Activated T-cell treated with anti-CD3 and anti-CD28 coated beads, Interleukin-2, amount 50 U/mL, for 24 hours (primary cell): Measurements from ENCODE around the gene SOAT2.

Experiments used
- DNase-seq: peaks from one replicate; pipeline ENCODE4 v3.0.0-alpha.2; 2020
- H3K27ac Mint-ChIP-seq: 2 replicates; pipeline ENCODE4 v1.8.0; 2020; ENCODE audit warnings: mild to moderate bottlenecking, mixed read lengths
- H3K27me3 Mint-ChIP-seq: 2 replicates; pipeline ENCODE4 v1.8.0; 2020; ENCODE audit warnings: mixed read lengths
- H3K36me3 Mint-ChIP-seq: 2 replicates; pipeline ENCODE4 v1.8.0; 2020; ENCODE audit warnings: low read depth, mixed read lengths
- H3K4me1 Mint-ChIP-seq: 2 replicates; pipeline ENCODE4 v1.8.0; 2020; ENCODE audit warnings: low read depth, mixed read lengths
- H3K4me3 Mint-ChIP-seq: 2 replicates; pipeline ENCODE4 v1.8.0; 2020; ENCODE audit warnings: mild to moderate bottlenecking, moderate library complexity, mixed read lengths
- H3K9me3 Mint-ChIP-seq: 2 replicates; pipeline ENCODE4 v1.8.0; 2020; ENCODE audit warnings: mixed read lengths

SOAT2 gene

GRCh38 chr12:53102883-53103807, at the start of gene SOAT2:
Gene SOAT2 (plus strand): TSS chr12:53103486. CDS start chr12:53103578, 92 bp downstream.
- peak; percentile 61 for DNase-seq
- no peaks in the 10 kb centered on the region for H3K9me3 Mint-ChIP-seq
- no peaks in the 10 kb centered on the region for H3K36me3 Mint-ChIP-seq
- H3K27me3 Mint-ChIP-seq, result no peaks in the 10 kb centered on the region
- peaks cover 38% of the 10 kb centered on the region for H3K4me1 Mint-ChIP-seq
- H3K4me3 Mint-ChIP-seq, result peak within 1 kb of the TSS; percentile 35
- H3K27ac Mint-ChIP-seq, result peak within 1 kb of the TSS; percentile 83

- Mint-ChIP-seq H3K27ac (peak overlapping the region; percentile 97), H3K4me3 (peak overlapping the region; percentile 93), H3K4me1 (peaks cover 14% of the 10 kb centered on the region), H3K9me3 (no peaks in the 10 kb centered on the region), H3K27me3 (no peaks in the 10 kb centered on the region), H3K36me3 (peaks cover 3% of the 10 kb centered on the region)
- peak; percentile 95 for DNase-seq
These were observed 49.0 kb upstream of the SOAT2 start for GRCh38 chr12:53054112-53054878.

GRCh38 chr12:53055471-53056266, 47.6 kb upstream of the SOAT2 start:
- Mint-ChIP-seq H3K36me3 (peaks cover 3% of the 10 kb centered on the region), H3K4me3 (no peak overlapping the region), H3K27me3 (no peaks in the 10 kb centered on the region), H3K4me1 (peaks cover 11% of the 10 kb centered on the region), H3K9me3 (no peaks in the 10 kb centered on the region), H3K27ac (no peak overlapping the region)
- DNase-seq, result no peak

- H3K4me3 Mint-ChIP-seq, result no peak overlapping the region
- peaks cover 10% of the 10 kb centered on the region for H3K4me1 Mint-ChIP-seq
- DNase-seq, result no peak
- no peaks in the 10 kb centered on the region for H3K9me3 Mint-ChIP-seq
- peaks cover 3% of the 10 kb centered on the region for H3K36me3 Mint-ChIP-seq
- H3K27ac Mint-ChIP-seq, result no peak overlapping the region
- no peaks in the 10 kb centered on the region for H3K27me3 Mint-ChIP-seq
These were observed 47.0 kb upstream of the SOAT2 start for GRCh38 chr12:53056296-53056695.

GRCh38 chr12:53056901-53057300, 46.4 kb upstream of the SOAT2 start:
- Mint-ChIP-seq H3K9me3 (no peaks in the 10 kb centered on the region), H3K4me1 (peaks cover 10% of the 10 kb centered on the region), H3K27ac (no peak overlapping the region), H3K4me3 (no peak overlapping the region), H3K27me3 (no peaks in the 10 kb centered on the region), H3K36me3 (peaks cover 3% of the 10 kb centered on the region)
- no peak for DNase-seq

- H3K9me3 Mint-ChIP-seq, result no peaks in the 10 kb centered on the region
- H3K27ac Mint-ChIP-seq, result no peak overlapping the region
- peaks cover 3% of the 10 kb centered on the region for H3K36me3 Mint-ChIP-seq
- no peaks in the 10 kb centered on the region for H3K27me3 Mint-ChIP-seq
- peaks cover 10% of the 10 kb centered on the region for H3K4me1 Mint-ChIP-seq
- H3K4me3 Mint-ChIP-seq, result no peak overlapping the region
- no peak for DNase-seq
These were observed 45.3 kb upstream of the SOAT2 start for GRCh38 chr12:53057816-53058500.

- H3K9me3 Mint-ChIP-seq, result no peaks in the 10 kb centered on the region
- H3K27ac Mint-ChIP-seq, result no peak overlapping the region
- H3K4me3 Mint-ChIP-seq, result no peak overlapping the region
- H3K4me1 Mint-ChIP-seq, result peaks cover 5% of the 10 kb centered on the region
- H3K36me3 Mint-ChIP-seq, result peaks cover 11% of the 10 kb centered on the region
- DNase-seq, result no peak
- no peaks in the 10 kb centered on the region for H3K27me3 Mint-ChIP-seq
These were observed 44.4 kb upstream of the SOAT2 start for GRCh38 chr12:53058674-53059433.

GRCh38 chr12:53059434-53060063, 43.7 kb upstream of the SOAT2 start:
- no peak for DNase-seq
- Mint-ChIP-seq H3K36me3 (peaks cover 13% of the 10 kb centered on the region), H3K4me1 (no peaks in the 10 kb centered on the region), H3K27me3 (no peaks in the 10 kb centered on the region), H3K4me3 (no peak overlapping the region), H3K9me3 (no peaks in the 10 kb centered on the region), H3K27ac (no peak overlapping the region)

GRCh38 chr12:53060064-53060720, 43.1 kb upstream of the SOAT2 start:
- Mint-ChIP-seq H3K4me3 (no peak overlapping the region), H3K27ac (no peak overlapping the region), H3K27me3 (no peaks in the 10 kb centered on the region), H3K36me3 (peaks cover 20% of the 10 kb centered on the region), H3K4me1 (no peaks in the 10 kb centered on the region), H3K9me3 (no peaks in the 10 kb centered on the region)
- no peak for DNase-seq

- peaks cover under 1% of the 10 kb centered on the region for H3K4me1 Mint-ChIP-seq
- H3K27ac Mint-ChIP-seq, result no peak overlapping the region
- H3K36me3 Mint-ChIP-seq, result peaks cover 25% of the 10 kb centered on the region
- H3K9me3 Mint-ChIP-seq, result no peaks in the 10 kb centered on the region
- DNase-seq, result no peak
- H3K4me3 Mint-ChIP-seq, result no peak overlapping the region
- no peaks in the 10 kb centered on the region for H3K27me3 Mint-ChIP-seq
These were observed 42.5 kb upstream of the SOAT2 start for GRCh38 chr12:53060721-53061276.

GRCh38 chr12:53061404-53062010, 41.8 kb upstream of the SOAT2 start:
- H3K4me3 Mint-ChIP-seq, result no peak overlapping the region
- no peak for DNase-seq
- H3K4me1 Mint-ChIP-seq, result peaks cover 7% of the 10 kb centered on the region
- H3K27ac Mint-ChIP-seq, result no peak overlapping the region
- H3K9me3 Mint-ChIP-seq, result no peaks in the 10 kb centered on the region
- H3K36me3 Mint-ChIP-seq, result peaks cover 32% of the 10 kb centered on the region
- H3K27me3 Mint-ChIP-seq, result no peaks in the 10 kb centered on the region
